ENCODE measurements around the gene RNF187.

- TF ChIP-seq REST (IDR thresholded peaks at IDR 0.05; ENCODE audit: insufficient read depth in 1 of 2, low read depth in 2 of 2, low read length in 2 of 2): no peak
- no peak for TF ChIP-seq POLR2AphosphoS5 (IDR thresholded peaks at IDR 0.05; ENCODE audit: low read depth, low read length)
- TF ChIP-seq SIN3A (IDR thresholded peaks at IDR 0.05; ENCODE audit: borderline replicate concordance, insufficient read depth, low read length): no peak
Measured at GRCh38 chr1:228450200-228450599, 37.0 kb upstream of the RNF187 start.

Data from PFSK-1 (cell line).